GM15510 (cell line): ENCODE measurements around the gene PLPP3.

Source experiments
- POLR2A ChIP-seq: IDR thresholded peaks from 3 replicates; pipeline ENCODE4 v1.6.1; 2011; ENCODE audit warnings: borderline replicate concordance; ENCODE audit not compliant: insufficient read length; ENCODE audit errors: extremely low read depth

PLPP3 gene

DNA sequence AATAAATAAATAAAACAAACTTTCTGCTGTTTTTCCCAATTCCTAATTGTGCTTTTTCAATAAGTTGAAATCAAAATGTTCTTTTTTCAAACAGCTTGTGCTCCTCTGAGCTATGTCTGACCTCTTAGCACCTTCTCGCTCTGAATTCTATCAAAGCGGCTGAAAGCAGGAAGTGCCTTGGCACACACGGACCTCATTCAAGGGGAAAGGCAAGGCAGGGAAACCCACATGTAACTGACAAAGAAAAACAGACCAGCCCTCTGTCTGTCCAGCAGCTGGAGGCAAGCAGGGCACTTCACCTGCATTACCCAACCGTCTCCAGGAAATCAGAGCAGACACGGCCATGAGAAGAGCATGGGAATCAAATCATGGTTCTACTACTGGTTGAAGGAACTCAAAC, 56.7 kb downstream of the PLPP3 start:
- TF ChIP-seq POLR2A, result no peak

DNA sequence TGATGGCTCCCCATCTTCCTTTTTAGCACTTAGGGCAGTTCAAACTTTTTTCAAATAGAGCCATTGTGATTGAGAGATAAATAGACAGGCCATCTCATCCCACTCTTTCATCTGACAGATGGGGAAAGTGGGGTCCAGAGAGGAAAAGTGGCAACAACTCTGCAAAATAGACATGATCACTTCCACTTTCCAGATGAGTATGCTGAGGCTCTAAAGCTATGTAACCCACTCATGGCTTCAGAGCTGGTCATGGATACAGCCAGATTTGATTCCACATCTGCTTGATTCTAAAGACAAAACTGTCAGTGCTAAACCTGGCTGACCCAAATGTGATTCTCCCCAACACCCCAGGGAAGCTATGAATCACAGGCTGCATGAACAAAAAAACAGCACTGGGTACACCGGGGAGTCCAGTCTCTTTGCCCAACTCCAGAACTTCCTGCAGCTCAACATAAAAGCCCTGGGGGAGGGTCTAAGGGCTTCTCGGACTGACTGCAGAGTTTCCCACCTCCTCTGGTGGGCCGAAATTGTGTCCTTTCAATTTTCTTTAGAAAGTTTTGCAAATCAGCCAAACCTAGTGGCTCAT, 59.3 kb downstream of the PLPP3 start:
- TF ChIP-seq POLR2A, result no peak

DNA sequence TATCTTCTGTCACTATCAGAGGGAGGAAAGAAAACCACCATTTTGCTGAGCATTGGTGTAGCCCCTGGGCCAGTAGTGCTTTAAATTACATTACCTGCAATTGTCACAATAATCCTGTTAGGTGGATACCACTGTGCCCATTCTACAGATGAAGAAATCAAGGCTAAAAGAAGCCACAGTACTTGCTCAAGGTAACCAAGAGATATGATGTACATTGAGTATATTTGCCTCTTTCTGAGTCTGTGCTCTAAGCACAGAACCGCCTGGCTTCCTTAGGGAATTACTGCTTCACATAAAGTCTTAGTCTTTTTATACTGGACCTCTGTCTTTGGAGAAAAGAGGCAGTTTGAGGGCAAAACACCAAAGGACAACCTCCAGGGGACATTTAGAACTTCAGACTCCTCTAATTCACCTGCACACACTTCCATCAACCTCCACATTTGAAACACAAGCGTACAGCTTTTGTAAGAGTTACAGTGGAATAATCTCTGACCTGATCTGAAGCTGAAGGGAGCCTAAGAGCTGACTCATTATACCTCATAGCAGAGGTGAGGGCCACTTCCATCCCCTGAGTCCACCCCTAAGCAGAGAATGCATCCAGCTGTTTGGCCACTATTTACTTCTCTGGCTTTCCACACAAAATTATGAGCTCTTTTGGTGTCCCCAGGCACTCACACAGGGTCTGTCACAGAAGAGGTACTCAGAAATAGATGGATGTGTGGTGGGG, 61.8 kb downstream of the PLPP3 start:
- no peak for TF ChIP-seq POLR2A

DNA sequence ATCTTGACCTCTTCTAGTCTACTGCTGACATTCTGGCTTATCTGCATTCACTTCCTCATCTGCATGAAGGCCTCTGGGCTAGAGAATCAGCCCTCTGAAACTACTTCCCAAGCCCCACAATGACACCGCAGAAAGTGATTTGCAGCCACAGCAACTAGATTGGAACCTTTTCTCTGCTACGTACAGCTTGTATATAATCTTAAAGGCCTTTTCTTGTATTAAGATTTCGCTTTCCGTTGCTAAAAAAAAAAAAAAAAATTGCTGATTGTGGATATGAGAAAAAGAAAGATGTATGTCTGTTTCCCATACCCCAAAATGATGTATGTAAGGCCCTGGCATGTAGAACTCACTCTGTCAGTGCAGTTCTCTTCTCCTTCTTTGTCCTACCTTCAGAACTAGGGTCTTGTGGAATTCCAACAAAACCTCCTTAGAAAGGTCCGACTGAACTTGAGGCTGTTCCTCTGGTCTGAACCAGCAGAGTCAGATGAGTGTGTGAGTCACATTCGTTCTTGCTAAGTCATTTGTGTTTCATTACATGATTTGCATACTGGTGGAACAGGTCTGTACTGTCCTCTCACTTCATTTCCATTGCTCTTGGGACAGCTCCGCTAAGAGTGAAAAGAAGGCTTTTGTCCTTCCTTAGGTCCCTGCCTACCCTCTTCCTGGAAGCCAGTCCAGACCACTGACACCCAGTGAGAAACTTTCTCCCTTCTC, 62.7 kb downstream of the PLPP3 start:
- TF ChIP-seq POLR2A, result no peak

DNA sequence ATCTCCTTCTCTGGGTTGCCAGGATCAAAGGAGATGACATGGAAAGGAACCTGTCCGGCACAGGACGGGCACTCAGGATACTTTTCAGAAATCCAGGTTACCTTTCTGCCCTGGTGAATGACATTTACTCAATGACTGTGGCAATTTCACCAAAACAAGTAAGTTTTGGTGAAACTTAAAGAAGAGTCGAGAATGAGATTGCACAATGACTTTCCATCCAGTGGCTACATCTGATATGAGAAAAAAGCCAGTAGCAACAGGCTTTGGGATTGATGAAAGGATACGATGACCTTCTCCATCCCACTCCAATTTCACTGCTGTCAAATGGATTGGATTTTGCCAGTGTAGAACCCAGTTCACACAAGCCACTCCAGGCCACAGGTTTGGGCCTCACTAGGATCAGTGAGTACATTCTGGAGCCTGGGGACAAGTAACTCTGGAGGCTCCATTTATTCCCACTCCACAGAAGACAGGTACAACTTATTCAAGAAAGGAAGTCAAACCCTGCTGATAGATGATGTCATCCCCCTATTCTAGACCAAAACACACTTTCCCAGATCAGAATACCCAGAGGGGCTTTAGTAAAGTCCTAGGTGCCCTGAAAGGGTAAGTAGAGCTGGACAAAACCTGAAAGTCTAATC, 63.3 kb downstream of the PLPP3 start:
- no peak for TF ChIP-seq POLR2A

DNA sequence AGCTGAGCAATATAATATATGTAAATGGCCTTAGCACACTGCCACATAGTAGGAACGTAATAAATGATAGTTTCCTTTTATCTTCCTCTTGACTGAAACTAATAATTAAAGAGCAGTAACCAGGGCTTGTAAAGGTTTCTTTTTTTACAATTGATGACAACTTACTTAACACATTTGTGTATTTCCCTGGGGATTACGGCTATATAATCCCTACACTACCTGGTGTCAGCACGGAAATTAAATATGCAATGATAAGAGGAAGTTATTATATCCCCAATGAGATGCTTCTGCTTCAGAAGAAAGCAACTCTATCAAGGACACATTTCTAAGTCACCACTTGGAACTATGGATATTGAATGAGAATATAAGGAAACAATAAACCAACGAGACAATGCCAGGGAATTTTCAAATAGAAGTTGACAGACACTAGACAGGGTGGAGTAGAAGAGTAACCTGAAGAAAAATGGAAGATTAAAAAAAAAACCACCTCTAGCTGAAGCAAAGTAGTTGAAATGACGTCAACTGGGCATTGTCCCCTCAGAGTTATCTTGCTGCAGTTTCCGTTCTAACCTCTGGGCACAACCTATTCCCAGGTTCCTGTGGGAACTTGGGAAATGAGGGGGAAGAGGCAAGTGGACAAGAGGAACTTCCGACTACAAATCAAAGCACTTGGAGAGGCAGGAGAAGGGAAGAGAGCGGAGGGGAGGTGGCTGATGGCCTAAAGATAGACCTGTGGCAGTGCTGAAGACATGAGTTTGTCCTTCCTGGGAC, 66.5 kb downstream of the PLPP3 start:
- no peak for TF ChIP-seq POLR2A

DNA sequence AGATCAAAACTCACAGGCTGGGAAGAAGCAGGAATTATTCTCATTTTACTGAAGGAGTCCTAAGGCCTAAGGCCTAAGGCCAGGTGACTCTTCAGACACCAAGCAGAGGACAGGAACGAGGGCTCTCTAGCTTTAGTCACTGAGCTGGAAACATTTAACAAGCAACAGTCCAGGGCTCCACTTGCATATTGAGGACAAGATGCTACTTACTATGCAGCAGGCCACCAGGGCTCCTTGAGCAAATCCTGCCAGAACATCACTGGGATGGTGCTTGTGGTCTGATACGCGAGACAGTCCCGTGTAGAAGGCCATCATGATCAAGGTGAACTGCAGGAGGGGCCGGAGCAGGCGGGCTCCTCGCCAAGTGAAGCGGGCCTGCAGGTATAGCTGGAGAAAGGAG, 67.6 kb downstream of the PLPP3 start:
- no peak for TF ChIP-seq POLR2A

DNA sequence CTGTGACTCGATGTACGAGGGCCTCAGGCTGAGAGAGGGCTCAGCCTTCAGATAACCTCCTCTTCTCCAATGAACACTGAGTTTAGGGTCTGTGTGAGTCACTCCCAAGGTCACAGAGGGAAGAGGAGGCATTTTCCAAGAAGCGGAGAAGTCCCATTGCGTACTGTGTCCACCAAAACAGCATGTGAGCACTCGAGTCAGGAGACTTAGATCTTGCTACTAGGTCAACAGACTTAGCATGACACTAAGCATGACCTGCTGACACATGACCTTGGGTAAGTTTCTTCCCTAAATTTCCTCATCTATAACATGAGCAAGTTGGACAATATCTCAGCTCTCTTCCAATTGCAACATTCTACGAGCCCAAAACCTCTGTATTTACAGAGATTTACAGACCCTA, 68.0 kb downstream of the PLPP3 start:
- no peak for TF ChIP-seq POLR2A

DNA sequence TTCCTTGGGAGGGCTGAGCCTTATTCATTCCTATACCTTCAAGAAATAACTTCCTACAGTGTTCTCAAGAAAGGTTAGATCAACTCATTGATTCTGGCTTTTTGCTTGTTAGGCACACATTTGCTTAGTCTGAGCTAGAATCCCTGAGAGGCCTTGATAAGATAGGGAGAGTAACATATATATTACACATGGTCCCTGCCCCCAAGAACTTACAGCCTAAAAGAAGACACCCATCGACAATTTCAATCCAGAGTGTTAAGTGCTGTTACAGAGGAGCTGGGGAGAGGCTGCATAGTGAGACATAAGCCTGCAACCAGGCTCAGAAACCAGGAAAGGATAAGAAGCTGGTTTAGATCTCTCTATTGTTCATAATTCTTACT, 68.7 kb downstream of the PLPP3 start:
- TF ChIP-seq POLR2A, result no peak

DNA sequence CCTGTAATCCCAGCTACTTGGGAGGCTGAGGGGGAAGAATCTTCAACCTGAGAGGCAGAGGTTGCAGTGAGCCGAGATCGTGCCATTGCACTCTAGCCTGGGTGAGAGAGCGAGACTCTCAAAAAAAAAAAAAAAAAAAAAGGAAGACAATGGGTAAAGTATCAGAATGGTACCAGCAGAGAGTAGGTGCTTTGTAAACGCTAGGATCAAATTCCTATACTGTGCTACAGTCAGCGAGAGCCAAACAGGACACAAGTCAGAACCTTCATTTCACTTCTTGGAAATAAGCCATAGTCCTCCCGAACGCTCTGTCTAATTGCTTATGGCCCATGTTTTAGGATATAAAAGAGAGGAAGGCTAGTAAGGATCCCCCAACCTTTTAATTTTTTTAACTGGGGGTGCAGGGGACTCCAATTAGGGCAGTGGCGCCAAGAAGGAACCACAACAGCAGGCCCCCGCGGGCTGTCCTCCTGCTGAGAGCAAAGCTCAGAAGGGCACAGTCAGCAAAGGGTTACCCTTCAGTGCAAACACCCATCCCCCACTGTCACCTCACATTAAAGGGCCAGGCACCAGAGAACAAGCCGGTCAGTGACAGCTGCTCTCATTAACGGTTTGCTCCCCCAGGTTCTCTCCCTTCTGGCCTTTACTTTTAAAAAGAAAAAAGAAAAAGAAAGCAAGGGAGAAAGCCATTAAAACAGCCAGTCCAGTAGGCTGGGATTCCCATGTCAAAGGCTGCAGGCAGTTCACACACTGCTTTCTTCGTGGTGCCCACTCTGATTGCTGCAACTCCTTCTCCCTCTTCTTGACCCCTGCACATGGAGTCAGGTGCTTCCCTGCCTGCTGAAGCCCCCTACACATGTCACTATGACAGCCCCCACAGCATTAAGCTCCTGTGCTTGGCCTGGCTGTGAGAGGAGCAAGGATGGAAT, 69.4 kb downstream of the PLPP3 start:
- TF ChIP-seq POLR2A, result no peak

DNA sequence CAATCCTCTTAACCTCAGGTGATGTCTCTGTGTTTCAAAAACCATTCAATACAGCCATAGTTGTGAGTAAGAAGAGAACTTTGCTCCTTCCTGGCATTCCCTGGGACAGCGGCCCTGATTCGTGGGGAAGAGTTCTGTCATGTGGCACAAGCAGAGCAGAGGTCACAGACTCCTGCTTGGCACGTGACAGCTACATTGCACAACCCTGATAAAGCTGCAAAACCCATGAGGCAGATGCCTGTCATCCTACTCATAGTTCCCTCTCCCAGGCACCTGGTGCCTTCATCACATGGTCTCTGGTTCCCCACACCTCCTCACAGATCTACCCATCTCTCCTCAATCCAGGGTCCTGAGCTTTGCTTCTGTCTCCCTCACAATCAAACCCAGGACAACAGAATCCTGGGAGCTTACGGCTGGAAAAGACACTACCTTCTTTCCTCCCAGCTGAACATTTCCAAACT, 70.8 kb downstream of the PLPP3 start:
- no peak for TF ChIP-seq POLR2A

DNA sequence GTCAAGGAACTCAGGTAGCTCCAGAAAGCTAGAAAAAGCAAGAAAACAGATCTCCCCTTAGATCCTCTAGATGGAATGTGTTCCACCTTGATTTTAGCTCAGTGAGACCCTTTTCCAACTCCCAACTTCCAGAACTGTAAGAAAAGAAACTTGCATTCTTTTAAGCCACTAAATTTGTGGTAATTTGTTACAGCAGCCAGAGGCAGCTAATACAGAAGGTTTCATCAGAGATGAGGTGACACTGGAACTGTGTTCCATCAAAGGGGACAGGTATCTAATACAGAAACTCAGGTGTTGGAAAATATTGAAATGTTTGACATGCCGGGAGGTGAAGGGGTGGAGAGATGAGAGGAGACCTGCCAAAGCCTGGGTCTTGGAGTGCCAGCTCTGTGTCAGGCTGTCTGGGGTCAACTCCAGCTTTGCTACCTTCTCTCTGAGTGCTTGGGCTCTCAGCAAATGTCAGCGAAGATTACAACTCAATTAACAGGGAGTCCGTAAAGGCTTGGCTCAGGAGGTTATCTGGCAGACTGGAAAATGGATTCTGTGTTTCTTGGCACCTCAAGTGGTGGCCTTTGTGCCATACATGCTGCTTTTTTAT, 71.3 kb downstream of the PLPP3 start:
- TF ChIP-seq POLR2A, result no peak

DNA sequence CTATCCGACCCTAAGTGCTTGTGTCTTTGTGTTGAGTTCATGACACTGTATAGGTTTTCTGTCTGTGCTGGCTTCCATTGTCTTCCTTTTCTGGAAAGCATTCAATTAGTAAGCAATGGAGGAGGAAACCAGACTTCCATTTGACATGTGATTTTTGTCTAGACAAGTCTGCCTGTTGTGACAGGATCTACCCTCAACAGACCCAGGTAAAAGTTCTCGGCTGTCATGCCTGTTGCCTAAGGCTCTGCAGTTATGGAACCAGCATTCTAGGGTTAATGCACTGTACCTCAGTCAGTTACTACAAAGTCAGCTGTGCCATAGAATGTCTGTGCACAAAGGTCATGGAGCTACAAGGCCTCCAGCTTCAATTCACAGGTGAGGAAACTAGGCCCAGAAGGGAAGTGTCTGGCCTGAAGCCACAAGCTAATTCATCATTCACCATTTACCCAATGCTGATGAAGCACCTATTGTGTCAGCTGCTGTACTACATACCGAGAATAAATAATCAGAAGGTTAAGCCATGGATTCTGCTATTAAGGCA, 72.3 kb downstream of the PLPP3 start:
- TF ChIP-seq POLR2A, result no peak
